Body of pancreas (tissue), 4 donors: ENCODE results near the gene P4HB. TPM values are rescaled to one million over a fixed set of nuclear protein-coding genes. Genes with fewer than 3 reads are reported as not detected.

ENCODE experiments used
- ATAC-seq: fragments of 150-250 bp; one replicate; pipeline ENCODE4 v1.9.1; 2016
- DNase-seq, 4 donors: peaks; one replicate each; pipeline ENCODE4 v3.0.0-alpha.2; 2019
- H3K27ac ChIP-seq, 4 donors: fragments of 200-600 bp; sonication (generic); 1 replicate in 3 of 4; 2 replicates in 1 of 4; pipeline versions ENCODE4 v1.5.1 to v1.6.1; 2016 to 2019; ENCODE audit warnings: mild to moderate bottlenecking in 1 of 4, mixed read lengths in 1 of 4, moderate library complexity in 1 of 4
- H3K27me3 ChIP-seq, 2 donors: fragments of 200-600 bp; sonication (generic); one replicate each; pipeline ENCODE4 v1.6.0; 2016; ENCODE audit warnings: mild to moderate bottlenecking in 1 of 2
- H3K36me3 ChIP-seq, 2 donors: fragments of 200-600 bp; sonication (generic); replicated peaks in 1 of 2; 2 replicates each; pipeline ENCODE4 v1.5.1; 2016; ENCODE audit warnings: low read depth in 2 of 2; ENCODE audit not compliant: insufficient read depth in 1 of 2
- H3K4me1 ChIP-seq: fragments of 200-600 bp; sonication (generic); one replicate; pipeline ENCODE4 v1.6.0; 2016
- H3K4me3 ChIP-seq, 2 donors: fragments of 200-600 bp; sonication (generic); 1 replicate in 1 of 2; 2 replicates in 1 of 2; pipeline ENCODE4 v1.5.1; 2016 to 2019
- H3K9me3 ChIP-seq, 3 donors: fragments of 200-600 bp; sonication (generic); 1 replicate in 2 of 3; 2 replicates in 1 of 3; pipeline ENCODE4 v1.5.1; 2016
- POLR2A ChIP-seq, 3 donors: fragments of 450-650 bp; IDR thresholded peaks; one replicate each; pipeline ENCODE4 v1.6.1; 2016; ENCODE audit warnings: antibody characterized with exemption in 3 of 3, mild to moderate bottlenecking in 2 of 3
- WGBS, 2 donors: methylation state at CpG; one replicate each; pipeline ENCODE4 v1.1.5; 2017; 5-methylcytosine and 5-hydroxymethylcytosine counted together
- intact Hi-C: fragments of 100-400 bp; cut with DNase I; formaldehyde crosslinking; loops from one replicate; pipeline ENCODE4 v1.15.1; 2023
- total RNA-seq, 2 donors: library from RNA; depleted of rRNA; stranded (reverse); fragments of >200 nt; gene quantifications; one replicate each; pipeline ENCODE4 v1.1.0, GENCODE V29; 2016
- TF ChIP-seq, protein P1 (sequence below), 7 experiments: fragments of 450-650 bp in 4 of 7; fragments of 200-600 bp in 3 of 7; sonication (generic) in 3 of 7; IDR thresholded peaks; one replicate each; pipeline ENCODE4 v1.5.1; 2016 to 2019; ENCODE audit warnings: antibody characterized with exemption in 7 of 7

P4HB gene
- total RNA-seq, 2 donors from 2014 or later = 1,462 to 4,394 TPM

DNA sequence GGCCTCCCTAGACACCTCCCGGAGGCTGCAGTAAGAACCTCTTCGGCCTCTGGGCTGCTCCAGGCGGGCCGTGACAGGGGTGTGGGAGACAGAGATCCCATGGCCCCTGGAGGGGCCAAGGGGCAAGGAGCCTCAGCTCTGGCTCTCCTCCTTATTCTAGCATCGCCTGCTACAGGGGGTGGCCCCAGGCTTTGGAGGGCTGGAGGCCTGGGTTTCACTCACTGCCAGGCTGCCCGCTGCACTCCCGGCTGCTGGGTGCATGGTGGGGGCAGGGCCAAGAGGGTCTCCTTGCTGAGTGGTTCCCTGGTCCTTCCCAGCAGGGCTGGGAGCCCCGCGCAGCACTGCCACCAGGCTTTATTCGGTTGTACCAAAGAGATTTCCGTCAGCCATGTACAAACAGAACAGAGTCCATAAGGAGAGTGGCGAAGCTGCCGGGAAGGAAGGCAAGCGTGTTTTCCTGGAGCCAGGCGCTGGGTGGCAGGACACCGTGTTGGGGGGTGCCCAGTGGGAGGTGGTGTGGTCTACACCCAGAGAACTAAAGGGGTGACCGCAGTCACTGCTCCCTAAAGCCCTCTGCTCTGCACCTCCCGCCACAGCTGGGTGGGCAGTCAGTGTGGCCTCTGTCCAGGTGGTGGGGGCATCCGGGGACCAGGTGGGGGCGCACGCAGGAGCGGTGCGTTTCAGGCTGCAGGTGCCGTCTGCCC lies 43.7 kb upstream of the P4HB start:
- no peak for ATAC-seq
- Histone ChIP-seq H3K4me1 (peaks cover 18% of the 10 kb centered on the region), H3K9me3 (no peaks in the 10 kb centered on the region), H3K27ac (no peak overlapping the region), H3K4me3 (no peak overlapping the region), H3K36me3 (peaks cover 0 to 3% of the 10 kb centered on the region in 2 donors), H3K27me3 (no peaks in the 10 kb centered on the region)
- TF ChIP-seq POLR2A (IDR thresholded peaks at IDR 0.05) = no peak
- intact Hi-C loops = no loop called here
- WGBS, 2 donors = 93 to 100% methylated on average over 6 to 24 of the region's 24 CpGs
- no peak for DNase-seq

DNA sequence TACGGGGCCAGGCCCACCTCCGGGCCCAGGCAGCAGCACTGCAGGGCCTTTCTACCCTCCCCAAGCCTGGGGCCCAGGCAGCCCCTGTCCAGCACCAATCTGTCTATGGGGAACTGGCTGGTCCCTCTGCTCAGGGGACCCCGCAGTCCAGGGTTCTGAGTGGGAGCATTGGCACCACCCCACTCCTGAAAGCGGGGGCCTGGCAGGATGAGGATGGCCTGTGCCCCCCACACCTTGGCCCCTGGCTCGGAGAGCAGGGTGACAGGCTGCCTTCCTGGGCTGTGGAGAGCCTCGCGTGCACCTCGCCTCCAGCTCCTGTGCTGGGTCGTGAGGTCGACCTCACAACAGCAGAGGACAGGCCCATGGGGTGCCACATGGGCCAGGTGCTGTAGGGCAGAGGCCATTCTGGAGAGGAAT lies 43.1 kb upstream of the P4HB start:
- no peaks in the 10 kb centered on the region for H3K27me3 ChIP-seq
- 88% methylated on average over 9 of the region's 10 CpGs; no CpG with 5 or more reads in 1 of the 2 donors for WGBS, 2 donors
- TF ChIP-seq POLR2A (IDR thresholded peaks at IDR 0.05) = no peak
- TF ChIP-seq, protein P1, sequence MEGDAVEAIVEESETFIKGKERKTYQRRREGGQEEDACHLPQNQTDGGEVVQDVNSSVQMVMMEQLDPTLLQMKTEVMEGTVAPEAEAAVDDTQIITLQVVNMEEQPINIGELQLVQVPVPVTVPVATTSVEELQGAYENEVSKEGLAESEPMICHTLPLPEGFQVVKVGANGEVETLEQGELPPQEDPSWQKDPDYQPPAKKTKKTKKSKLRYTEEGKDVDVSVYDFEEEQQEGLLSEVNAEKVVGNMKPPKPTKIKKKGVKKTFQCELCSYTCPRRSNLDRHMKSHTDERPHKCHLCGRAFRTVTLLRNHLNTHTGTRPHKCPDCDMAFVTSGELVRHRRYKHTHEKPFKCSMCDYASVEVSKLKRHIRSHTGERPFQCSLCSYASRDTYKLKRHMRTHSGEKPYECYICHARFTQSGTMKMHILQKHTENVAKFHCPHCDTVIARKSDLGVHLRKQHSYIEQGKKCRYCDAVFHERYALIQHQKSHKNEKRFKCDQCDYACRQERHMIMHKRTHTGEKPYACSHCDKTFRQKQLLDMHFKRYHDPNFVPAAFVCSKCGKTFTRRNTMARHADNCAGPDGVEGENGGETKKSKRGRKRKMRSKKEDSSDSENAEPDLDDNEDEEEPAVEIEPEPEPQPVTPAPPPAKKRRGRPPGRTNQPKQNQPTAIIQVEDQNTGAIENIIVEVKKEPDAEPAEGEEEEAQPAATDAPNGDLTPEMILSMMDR (IDR thresholded peaks at IDR 0.05) = no peak
- intact Hi-C loops = no loop called here
- H3K27ac ChIP-seq = no peak overlapping the region
- no peak for ATAC-seq
- no peaks in the 10 kb centered on the region for H3K9me3 ChIP-seq
- peaks cover 0 to 2% of the 10 kb centered on the region in 2 donors for H3K36me3 ChIP-seq
- no peak for DNase-seq
- peaks cover 18% of the 10 kb centered on the region for H3K4me1 ChIP-seq
- no peak overlapping the region for H3K4me3 ChIP-seq

DNA sequence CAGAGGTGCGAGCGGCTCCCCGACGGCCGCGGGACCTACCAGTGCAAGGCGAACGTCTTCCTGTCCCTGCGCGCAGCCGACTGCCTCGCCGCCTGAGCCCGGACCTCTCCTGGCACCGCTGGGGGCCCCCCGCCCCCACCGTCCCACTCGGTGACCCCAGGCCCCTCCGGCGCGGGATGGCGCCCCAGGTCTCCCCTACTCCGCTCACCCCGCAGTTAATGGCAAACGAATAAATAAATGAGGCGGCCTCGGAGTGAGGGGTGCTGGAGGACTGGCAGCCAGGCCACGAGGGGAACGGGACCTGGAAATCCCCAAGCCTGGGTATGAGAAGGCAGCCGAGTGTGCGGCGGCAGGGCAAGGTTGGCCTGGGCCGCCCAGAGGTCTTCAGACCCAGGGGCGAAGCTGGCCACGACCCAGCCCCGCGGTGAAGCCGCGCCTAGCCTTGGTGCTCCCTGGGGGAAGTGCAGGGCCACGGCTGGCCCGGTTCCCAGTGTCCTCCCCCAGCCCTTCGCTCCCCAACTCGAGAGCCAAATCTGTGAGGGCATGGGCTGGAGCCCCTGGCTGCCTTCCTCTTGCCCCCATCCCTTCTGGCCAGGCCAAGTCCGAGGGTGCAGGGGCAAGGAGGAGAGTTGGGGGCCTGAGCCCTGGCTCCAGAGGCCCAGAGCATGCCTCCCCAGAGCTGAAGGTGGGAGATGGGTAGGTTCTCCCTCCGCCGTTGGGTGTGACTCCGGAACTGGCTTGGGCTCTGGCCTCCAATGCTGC lies 42.5 kb upstream of the P4HB start:
- Histone ChIP-seq H3K27me3 (no peaks in the 10 kb centered on the region), H3K27ac (no peak overlapping the region), H3K4me1 (peaks cover 18% of the 10 kb centered on the region), H3K4me3 (no peak overlapping the region), H3K9me3 (no peaks in the 10 kb centered on the region), H3K36me3 (peaks cover 0 to 4% of the 10 kb centered on the region in 2 donors)
- no peak for DNase-seq
- peak; percentile 33 for ATAC-seq
- 15 to 23% methylated on average over 20 to 47 of the region's 47 CpGs for WGBS, 2 donors
- TF ChIP-seq POLR2A (IDR thresholded peaks at IDR 0.05) = no peak
- TF ChIP-seq, protein P1 (IDR thresholded peaks at IDR 0.05) = no peak
- intact Hi-C loops = no loop called here

DNA sequence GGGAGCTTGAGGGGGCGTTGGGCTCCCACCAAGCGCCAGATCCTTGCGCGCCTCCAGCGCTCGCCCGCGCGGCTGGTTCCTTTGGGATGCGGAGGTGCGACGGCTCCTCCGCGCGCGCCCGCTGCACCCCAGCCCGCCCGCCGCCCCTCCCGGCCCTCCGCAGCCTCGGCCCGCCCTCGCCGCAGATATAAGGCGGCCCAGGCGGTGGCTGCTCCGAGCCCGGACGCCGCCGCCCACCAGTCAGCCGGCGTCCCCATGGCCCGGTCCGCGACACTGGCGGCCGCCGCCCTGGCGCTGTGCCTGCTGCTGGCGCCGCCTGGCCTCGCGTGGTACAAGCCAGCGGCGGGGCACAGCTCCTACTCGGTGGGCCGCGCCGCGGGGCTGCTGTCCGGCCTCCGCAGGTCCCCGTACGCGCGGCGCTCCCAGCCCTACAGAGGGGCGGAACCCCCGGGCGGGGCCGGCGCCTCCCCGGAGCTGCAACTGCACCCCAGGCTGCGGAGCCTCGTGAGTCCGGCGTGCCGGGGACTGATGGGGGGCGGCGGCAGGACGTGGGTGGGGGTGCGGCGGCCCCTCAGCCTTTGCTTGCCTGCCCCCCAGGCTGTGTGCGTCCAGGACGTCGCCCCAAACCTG lies 41.8 kb upstream of the P4HB start, which contains the start of gene NPB:
Gene NPB, plus strand, starts transcription at position 216 of the 630 bp plus-strand sequence. Its CDS starts 40 bp downstream, at position 256.
- 2 to 3% methylated on average over 6 to 64 of the region's 79 CpGs for WGBS, 2 donors
- no peak within 1 kb of the TSS for H3K27ac ChIP-seq
- H3K9me3 ChIP-seq = no peaks in the 10 kb centered on the region
- ATAC-seq = peak; percentile 59
- TF ChIP-seq, protein P1 (IDR thresholded peaks at IDR 0.05) = no peak
- no peak for TF ChIP-seq POLR2A (IDR thresholded peaks at IDR 0.05)
- H3K36me3 ChIP-seq = peaks cover 2 to 4% of the 10 kb centered on the region in 2 donors
- intact Hi-C loops = no loop called here
- H3K27me3 ChIP-seq = no peaks in the 10 kb centered on the region
- H3K4me3 ChIP-seq = no peak within 1 kb of the TSS
- H3K4me1 ChIP-seq = peaks cover 18% of the 10 kb centered on the region
- peak in 2 of 4 donors; percentile 47 to 58 for DNase-seq
